Uterus (tissue), 4 donors: ENCODE results near the gene GMCL1. TPM values are rescaled to one million over a fixed set of nuclear protein-coding genes. Genes with fewer than 3 reads are reported as not detected.

Source experiments
- DNase-seq, 2 donors: peaks; one replicate each; pipeline ENCODE4 v3.0.0-alpha.2; 2019 to 2020
- H3K27ac ChIP-seq, 2 donors: fragments of 200-600 bp; sonication (generic); 1 replicate in 1 of 2; 2 replicates in 1 of 2; pipeline ENCODE4 v1.5.1; 2016 to 2018
- H3K27me3 ChIP-seq, 2 donors: fragments of 200-600 bp; sonication (generic); one replicate each; pipeline ENCODE4 v1.5.1; 2018 to 2019; ENCODE audit warnings: control low read depth in 1 of 2
- H3K36me3 ChIP-seq, 2 donors: fragments of 200-600 bp; sonication (generic); one replicate each; pipeline ENCODE4 v1.5.1; 2019; ENCODE audit warnings: control low read depth in 1 of 2
- H3K4me1 ChIP-seq, 2 donors: fragments of 200-600 bp; sonication (generic); one replicate each; pipeline ENCODE4 v1.5.1; 2018 to 2019; ENCODE audit warnings: control low read depth in 1 of 2
- H3K4me3 ChIP-seq, 2 donors: fragments of 200-600 bp; sonication (generic); 1 replicate in 1 of 2; 2 replicates in 1 of 2; pipeline ENCODE4 v1.5.1; 2018 to 2019; ENCODE audit warnings: mild to moderate bottlenecking in 1 of 2
- H3K9me3 ChIP-seq, 2 donors: fragments of 200-600 bp; sonication (generic); one replicate each; pipeline ENCODE4 v1.5.1; 2019; ENCODE audit warnings: control low read depth in 1 of 2
- POLR2A ChIP-seq, 2 donors: fragments of 450-650 bp; IDR thresholded peaks; one replicate each; pipeline ENCODE4 v1.6.1; 2016; ENCODE audit warnings: antibody characterized with exemption in 2 of 2, mild to moderate bottlenecking in 1 of 2, moderate library complexity in 1 of 2
- intact Hi-C: fragments of 100-400 bp; cut with DNase I; formaldehyde crosslinking; loops from one replicate; pipeline ENCODE4 v1.15.1; 2023; ENCODE audit warnings: low total_unique reads
- total RNA-seq, 4 donors: library from RNA; depleted of rRNA in 3 of 4; stranded (reverse); fragments of >200 nt in 3 of 4; gene quantifications; one replicate each; pipeline versions ENCODE4 v1.1.0 to v1.2.4, GENCODE V29; 2014 to 2023
- TF ChIP-seq, protein P1 (sequence below), 4 experiments: fragments of 200-600 bp in 2 of 4; fragments of 450-650 bp in 2 of 4; sonication (generic) in 2 of 4; IDR thresholded peaks; one replicate each; pipeline ENCODE4 v1.5.1; 2016 to 2019; ENCODE audit warnings: antibody characterized with exemption in 4 of 4, mild to moderate bottlenecking in 2 of 4, moderate library complexity in 1 of 4
- donor health status: DM: yes; HTN: yes; CAD: no.

The GMCL1 gene
- total RNA-seq, 4 donors from 2014 or later: 5.6 to 23.3 (median 16.1) TPM

DNA sequence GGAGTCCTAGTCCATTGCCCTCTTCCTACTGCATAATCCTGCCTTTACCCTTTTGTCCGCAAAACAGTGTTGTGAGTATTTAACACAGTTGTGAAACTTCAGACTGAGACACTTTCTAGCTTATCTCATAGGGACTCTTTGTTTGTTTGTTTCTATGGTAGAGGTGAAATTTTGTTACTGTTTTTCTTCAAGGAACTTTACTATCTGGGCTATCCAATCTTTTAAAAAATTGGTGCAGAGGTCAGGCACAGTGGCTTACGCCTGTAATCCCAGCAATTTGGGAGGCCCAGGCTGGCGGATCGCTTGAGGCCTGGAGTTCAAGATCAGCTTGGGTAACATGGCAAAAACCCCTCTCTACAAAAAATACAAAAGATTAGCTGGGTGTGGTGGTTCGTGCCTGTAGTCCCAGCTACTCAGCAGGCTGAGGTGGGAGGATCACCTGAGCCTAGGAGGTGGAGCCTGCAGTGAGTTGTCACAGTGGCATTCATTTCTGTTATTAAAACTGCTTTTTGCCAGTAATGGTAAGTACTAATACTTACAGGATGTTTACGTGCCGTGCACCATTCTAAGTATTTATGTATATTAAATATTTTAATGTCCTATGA is 18.8 kb downstream of the GMCL1 start:
- Histone ChIP-seq H3K4me3 (no peak overlapping the region), H3K4me1 (no peaks in the 10 kb centered on the region), H3K36me3 (no peaks in the 10 kb centered on the region), H3K27ac (no peak overlapping the region), H3K9me3 (no peaks in the 10 kb centered on the region), H3K27me3 (no peaks in the 10 kb centered on the region)
- TF ChIP-seq POLR2A (IDR thresholded peaks at IDR 0.05): no peak
- TF ChIP-seq, protein P1, sequence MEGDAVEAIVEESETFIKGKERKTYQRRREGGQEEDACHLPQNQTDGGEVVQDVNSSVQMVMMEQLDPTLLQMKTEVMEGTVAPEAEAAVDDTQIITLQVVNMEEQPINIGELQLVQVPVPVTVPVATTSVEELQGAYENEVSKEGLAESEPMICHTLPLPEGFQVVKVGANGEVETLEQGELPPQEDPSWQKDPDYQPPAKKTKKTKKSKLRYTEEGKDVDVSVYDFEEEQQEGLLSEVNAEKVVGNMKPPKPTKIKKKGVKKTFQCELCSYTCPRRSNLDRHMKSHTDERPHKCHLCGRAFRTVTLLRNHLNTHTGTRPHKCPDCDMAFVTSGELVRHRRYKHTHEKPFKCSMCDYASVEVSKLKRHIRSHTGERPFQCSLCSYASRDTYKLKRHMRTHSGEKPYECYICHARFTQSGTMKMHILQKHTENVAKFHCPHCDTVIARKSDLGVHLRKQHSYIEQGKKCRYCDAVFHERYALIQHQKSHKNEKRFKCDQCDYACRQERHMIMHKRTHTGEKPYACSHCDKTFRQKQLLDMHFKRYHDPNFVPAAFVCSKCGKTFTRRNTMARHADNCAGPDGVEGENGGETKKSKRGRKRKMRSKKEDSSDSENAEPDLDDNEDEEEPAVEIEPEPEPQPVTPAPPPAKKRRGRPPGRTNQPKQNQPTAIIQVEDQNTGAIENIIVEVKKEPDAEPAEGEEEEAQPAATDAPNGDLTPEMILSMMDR (IDR thresholded peaks at IDR 0.05): no peak
- DNase-seq: no peak
- intact Hi-C loops: no loop called here

DNA sequence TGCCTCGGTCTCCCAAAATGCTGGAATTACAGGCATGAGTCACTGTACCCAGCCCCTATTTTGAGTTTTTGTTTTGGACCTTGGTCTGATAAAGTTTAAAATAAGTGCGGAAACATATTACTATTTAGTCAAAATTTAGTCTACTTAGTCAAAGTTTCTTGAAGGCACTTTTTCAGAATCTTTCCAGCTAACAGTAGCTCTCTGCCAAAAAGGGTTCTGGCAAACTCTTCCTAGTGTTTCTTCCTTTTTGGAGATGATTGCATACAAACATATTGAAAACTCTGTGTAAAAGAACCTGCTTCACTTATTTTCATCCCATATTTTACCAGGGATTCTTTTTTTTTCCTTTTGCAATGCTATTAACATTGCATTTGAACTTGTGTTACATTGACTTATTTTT is 28.8 kb downstream of the GMCL1 start:
- H3K4me3 ChIP-seq: no peak overlapping the region
- H3K36me3 ChIP-seq: no peaks in the 10 kb centered on the region
- TF ChIP-seq, protein P1 (IDR thresholded peaks at IDR 0.05): no peak
- TF ChIP-seq POLR2A (IDR thresholded peaks at IDR 0.05): no peak
- DNase-seq: no peak
- no peaks in the 10 kb centered on the region for H3K4me1 ChIP-seq
- no peak overlapping the region for H3K27ac ChIP-seq
- intact Hi-C loops: no loop called here
- no peaks in the 10 kb centered on the region for H3K9me3 ChIP-seq
- no peaks in the 10 kb centered on the region for H3K27me3 ChIP-seq

DNA sequence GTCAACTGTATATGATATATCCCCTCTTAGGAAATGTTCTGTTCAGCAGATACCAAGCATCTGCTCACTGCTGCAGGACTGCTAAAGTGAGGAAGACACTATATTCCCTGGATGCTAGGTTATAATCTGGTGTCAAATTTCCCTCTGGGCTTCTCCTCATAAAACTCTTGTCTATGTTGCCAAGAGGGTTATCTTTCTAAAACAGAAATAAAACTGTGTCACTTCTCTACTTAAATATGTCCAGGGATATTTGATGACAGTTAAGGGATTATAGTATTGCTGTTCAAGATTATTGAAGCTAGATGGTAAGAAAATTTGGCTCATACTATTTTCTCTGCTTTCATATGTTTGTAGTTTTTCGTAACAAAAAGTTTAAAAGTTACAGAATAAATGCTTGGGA is 33.8 kb downstream of the GMCL1 start:
- H3K27me3 ChIP-seq: no peaks in the 10 kb centered on the region
- no peak overlapping the region for H3K4me3 ChIP-seq
- H3K9me3 ChIP-seq: no peaks in the 10 kb centered on the region
- no peak for DNase-seq
- no peaks in the 10 kb centered on the region for H3K4me1 ChIP-seq
- H3K27ac ChIP-seq: no peak overlapping the region
- no peaks in the 10 kb centered on the region for H3K36me3 ChIP-seq
- intact Hi-C loops: no loop called here
- no peak for TF ChIP-seq POLR2A (IDR thresholded peaks at IDR 0.05)
- TF ChIP-seq, protein P1 (IDR thresholded peaks at IDR 0.05): no peak

DNA sequence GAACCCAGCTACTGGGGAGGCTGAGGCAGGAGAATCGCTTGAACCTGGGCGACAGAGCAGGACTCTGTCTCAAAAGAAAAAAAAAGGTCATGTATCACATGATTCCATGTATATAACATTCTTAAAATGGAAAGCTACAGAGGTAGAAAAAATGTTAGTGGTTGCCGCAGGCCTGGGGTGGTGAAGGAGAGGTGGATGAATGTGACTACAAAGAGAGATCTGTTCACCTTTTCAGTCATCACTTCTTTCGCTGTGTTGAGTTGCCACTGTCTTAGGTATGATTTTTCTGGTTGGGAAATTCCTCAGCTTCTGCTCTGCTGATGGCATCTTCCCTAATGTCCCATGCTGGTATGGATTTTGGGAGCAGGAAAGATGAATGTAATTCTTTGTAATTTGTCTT is 59.0 kb downstream of the GMCL1 start:
- Histone ChIP-seq H3K9me3 (no peaks in the 10 kb centered on the region), H3K4me3 (no peak overlapping the region), H3K27ac (no peak overlapping the region), H3K27me3 (no peaks in the 10 kb centered on the region), H3K4me1 (no peaks in the 10 kb centered on the region), H3K36me3 (no peaks in the 10 kb centered on the region)
- no peak for DNase-seq
- TF ChIP-seq POLR2A (IDR thresholded peaks at IDR 0.05): no peak
- TF ChIP-seq, protein P1 (IDR thresholded peaks at IDR 0.05): no peak
- intact Hi-C loops: no loop called here

DNA sequence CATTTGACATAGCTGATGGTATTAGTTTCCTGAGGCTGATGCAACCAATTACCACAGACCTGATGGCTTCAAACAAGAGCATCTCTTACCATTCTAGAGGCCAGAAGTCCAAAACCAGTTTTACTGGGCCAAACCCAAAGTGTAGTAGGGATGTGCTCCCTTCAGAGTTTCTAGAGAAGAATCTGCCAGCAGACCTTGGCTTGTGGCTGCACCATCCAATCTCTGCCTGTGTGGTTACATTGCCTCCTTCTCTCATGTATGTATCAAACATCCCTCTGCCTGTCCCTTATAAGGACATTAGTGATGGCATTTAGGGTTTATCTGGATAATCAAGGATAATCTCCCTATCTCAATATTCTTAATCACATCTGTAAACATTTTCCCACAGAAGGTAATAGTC is 59.8 kb downstream of the GMCL1 start:
- no peak for DNase-seq
- intact Hi-C loops: no loop called here
- H3K9me3 ChIP-seq: no peaks in the 10 kb centered on the region
- no peak overlapping the region for H3K27ac ChIP-seq
- H3K4me1 ChIP-seq: no peaks in the 10 kb centered on the region
- H3K4me3 ChIP-seq: no peak overlapping the region
- no peaks in the 10 kb centered on the region for H3K36me3 ChIP-seq
- no peaks in the 10 kb centered on the region for H3K27me3 ChIP-seq
- TF ChIP-seq, protein P1 (IDR thresholded peaks at IDR 0.05): no peak
- no peak for TF ChIP-seq POLR2A (IDR thresholded peaks at IDR 0.05)
